PC-3 (cell line): ENCODE data around the gene MYO5A. TPM values are rescaled to one million over a fixed set of nuclear protein-coding genes. Genes with fewer than 3 reads are reported as not detected.
A peak's percentile ranks its signal among the peaks of the same experiment; 100 is the strongest.

Experiments
- ATAC-seq: fragments of 200-7000 bp; cut with Tn5 transposase; 2 replicates; pipeline ENCODE4 v1.9.1; 2020; ENCODE audit warnings: mild to moderate bottlenecking, moderate library complexity
- BruUV-seq: library from RNA; stranded (reverse); fragments of 400-500 nt; replicated peaks from 2 replicates; lab custom pipeline; 2021; lab: Mats Ljungman, UMichigan
- CTCF ChIA-PET: fragments of 300-600 bp; sonication (Branson Sonifier 250); formaldehyde crosslinking; loops from one replicate; lab custom pipeline; 2022; ENCODE audit warnings: antibody characterized with exemption; lab: Charles Lee
- POLR2A ChIA-PET: fragments of 300-600 bp; sonication (Branson Sonifier 250); formaldehyde crosslinking; loops from one replicate; lab custom pipeline; 2022; ENCODE audit warnings: antibody characterized with exemption; ENCODE audit not compliant: unreplicated experiment; lab: Charles Lee
- DNase-seq: peaks from one replicate; pipeline ENCODE4 v3.0.0-alpha.2; 2015
- H2AFZ ChIP-seq: fragments of 300-600 bp; sonication (generic); 2 replicates; pipeline ENCODE4 v1.6.0; 2016; ENCODE audit warnings: antibody characterized with exemption, low read length
- H3F3A ChIP-seq: fragments of 300-600 bp; sonication (generic); one replicate; pipeline ENCODE4 v1.6.0; 2017; ENCODE audit warnings: antibody characterized with exemption, low read length, control low read depth, mild to moderate bottlenecking; ENCODE audit not compliant: unreplicated experiment
- H3K27ac ChIP-seq: fragments of 300-600 bp; sonication (generic); 2 replicates; pipeline ENCODE4 v1.5.1; 2016; ENCODE audit warnings: mild to moderate bottlenecking, low read length
- H3K27me3 ChIP-seq: fragments of 300-600 bp; sonication (generic); 2 replicates; pipeline ENCODE4 v1.6.1; 2016; ENCODE audit warnings: low read length, mixed read lengths
- H3K36me3 ChIP-seq: fragments of 300-600 bp; sonication (generic); 2 replicates; pipeline ENCODE4 v1.6.1; 2016; ENCODE audit warnings: low read depth, mixed run types, low read length, mixed read lengths
- H3K4me1 ChIP-seq: fragments of 300-600 bp; sonication (generic); 2 replicates; pipeline ENCODE4 v1.5.1; 2016; ENCODE audit warnings: low read length; ENCODE audit not compliant: insufficient read depth
- H3K4me2 ChIP-seq: fragments of 300-600 bp; sonication (generic); 2 replicates; pipeline ENCODE4 v1.6.0; 2016; ENCODE audit warnings: low read length
- H3K4me3 ChIP-seq: fragments of 300-600 bp; sonication (generic); 2 replicates; pipeline ENCODE4 v1.5.1; 2016; ENCODE audit warnings: mild to moderate bottlenecking, low read length, mixed read lengths
- H3K79me2 ChIP-seq: fragments of 300-600 bp; sonication (generic); 2 replicates; pipeline ENCODE4 v1.6.1; 2017; ENCODE audit warnings: low read length, mixed read lengths
- H3K9ac ChIP-seq: fragments of 300-600 bp; sonication (generic); 2 replicates; pipeline ENCODE4 v1.6.0; 2016; ENCODE audit warnings: mild to moderate bottlenecking, low read length
- H3K9me2 ChIP-seq: fragments of 300-600 bp; sonication (generic); replicated peaks from 2 replicates; pipeline ENCODE4 v1.6.1; 2016; ENCODE audit warnings: mixed run types, low read length, mixed read lengths
- H3K9me3 ChIP-seq: fragments of 300-600 bp; sonication (generic); 2 replicates; pipeline ENCODE4 v1.6.1; 2016; ENCODE audit warnings: low read length, mixed read lengths
- H4K20me1 ChIP-seq: fragments of 300-600 bp; sonication (generic); 2 replicates; pipeline ENCODE4 v1.6.1; 2016; ENCODE audit warnings: low read length, mixed read lengths
- CTCF ChIP-seq: fragments of 300-600 bp; sonication (generic); conservative IDR thresholded peaks from 2 replicates; pipeline ENCODE4 v1.5.1; 2017; ENCODE audit warnings: antibody characterized with exemption, low read depth, mild to moderate bottlenecking, low read length
- EZH2 ChIP-seq: fragments of 300-600 bp; sonication (generic); IDR thresholded peaks from one replicate; pipeline ENCODE4 v1.6.1; 2017; ENCODE audit warnings: antibody characterized with exemption, mild to moderate bottlenecking, low read length; ENCODE audit not compliant: unreplicated experiment
- EZH2phosphoT487 ChIP-seq: fragments of 300-600 bp; sonication (generic); IDR thresholded peaks from 2 replicates; pipeline ENCODE4 v1.6.1; 2018; ENCODE audit warnings: mild to moderate bottlenecking, antibody characterized with exemption, low read length, borderline replicate concordance
- intact Hi-C: fragments of 100-400 bp; cut with micrococcal nuclease; formaldehyde crosslinking; loops from 2 replicates; pipeline ENCODE4 v1.9.0; 2023
- total RNA-seq: library from RNA; depleted of rRNA; stranded (reverse); fragments of >200 nt; gene quantifications from 2 replicates; pipeline ENCODE4 v1.2.3, GENCODE V29; 2014

The MYO5A gene
- total RNA-seq, 1 experiment from 2014 or later = 42.1 TPM

GRCh38 chr15:52523647-52524046 is 5.0 kb downstream of the MYO5A start:
- CTCF ChIA-PET = no interaction called here
- Histone ChIP-seq H3K9me2 (no peaks in the 10 kb centered on the region), H3K9me3 (no peaks in the 10 kb centered on the region), H3K4me3 (no peak overlapping the region), H2AFZ (no peak overlapping the region), H3K36me3 (no peaks in the 10 kb centered on the region), H3K4me2 (peak overlapping the region; percentile 14; the same call in 1 of the 2 replicates), H3K79me2 (peaks cover 77% of the 10 kb centered on the region), H3F3A (no peaks in the 10 kb centered on the region), H3K27ac (peak overlapping the region; percentile 34), H3K4me1 (peaks cover 32% of the 10 kb centered on the region), H3K27me3 (no peaks in the 10 kb centered on the region), H4K20me1 (peaks cover 7% of the 10 kb centered on the region; the same call in 1 of the 2 replicates), H3K9ac (no peak overlapping the region)
- no TSS peak for BruUV-seq
- ATAC-seq (no peak), DNase-seq (no peak)
- no peak for TF ChIP-seq EZH2phosphoT487
- TF ChIP-seq EZH2 = no peak
- TF ChIP-seq CTCF = no peak
- POLR2A ChIA-PET = no interaction called here
- intact Hi-C loops = no loop called here

GRCh38 chr15:52523192-52523591 is 5.5 kb downstream of the MYO5A start:
- no peaks in the 10 kb centered on the region for H3K9me3 ChIP-seq
- intact Hi-C loops = no loop called here
- CTCF ChIA-PET = interaction anchor here (0.6 kb wide), 1 partner anchor 266 kb away, joined by 11 read pairs; no protein-coding TSS in a partner anchor

More at GRCh38 chr15:52523192-52523591, 5.5 kb downstream of the MYO5A start:
- no peaks in the 10 kb centered on the region for H3K27me3 ChIP-seq
- BruUV-seq = no TSS peak
- H3K36me3 ChIP-seq = no peaks in the 10 kb centered on the region
- H3K79me2 ChIP-seq = peaks cover 76% of the 10 kb centered on the region
- peak overlapping the region; percentile 14; the same call in 1 of the 2 replicates for H3K4me2 ChIP-seq
- H3K9ac ChIP-seq = no peak overlapping the region
- DNase-seq = peak; percentile 58
- POLR2A ChIA-PET = no interaction called here
- H3K4me3 ChIP-seq = no peak overlapping the region
- H3F3A ChIP-seq = no peaks in the 10 kb centered on the region
- ATAC-seq = peak; percentile 65
- peaks cover 36% of the 10 kb centered on the region for H3K4me1 ChIP-seq
- no peak for TF ChIP-seq EZH2phosphoT487
- no peak for TF ChIP-seq CTCF
- TF ChIP-seq EZH2 = no peak
- no peak overlapping the region for H2AFZ ChIP-seq
- peaks cover 7% of the 10 kb centered on the region; the same call in 1 of the 2 replicates for H4K20me1 ChIP-seq
- H3K27ac ChIP-seq = peak overlapping the region; percentile 45
- H3K9me2 ChIP-seq = no peaks in the 10 kb centered on the region
